Measurements from ENCODE around the gene CEP162.

GRCh38 chr6:84078335-84078734 lies 149.1 kb downstream of the CEP162 start:
- TF ChIP-seq, protein P1, sequence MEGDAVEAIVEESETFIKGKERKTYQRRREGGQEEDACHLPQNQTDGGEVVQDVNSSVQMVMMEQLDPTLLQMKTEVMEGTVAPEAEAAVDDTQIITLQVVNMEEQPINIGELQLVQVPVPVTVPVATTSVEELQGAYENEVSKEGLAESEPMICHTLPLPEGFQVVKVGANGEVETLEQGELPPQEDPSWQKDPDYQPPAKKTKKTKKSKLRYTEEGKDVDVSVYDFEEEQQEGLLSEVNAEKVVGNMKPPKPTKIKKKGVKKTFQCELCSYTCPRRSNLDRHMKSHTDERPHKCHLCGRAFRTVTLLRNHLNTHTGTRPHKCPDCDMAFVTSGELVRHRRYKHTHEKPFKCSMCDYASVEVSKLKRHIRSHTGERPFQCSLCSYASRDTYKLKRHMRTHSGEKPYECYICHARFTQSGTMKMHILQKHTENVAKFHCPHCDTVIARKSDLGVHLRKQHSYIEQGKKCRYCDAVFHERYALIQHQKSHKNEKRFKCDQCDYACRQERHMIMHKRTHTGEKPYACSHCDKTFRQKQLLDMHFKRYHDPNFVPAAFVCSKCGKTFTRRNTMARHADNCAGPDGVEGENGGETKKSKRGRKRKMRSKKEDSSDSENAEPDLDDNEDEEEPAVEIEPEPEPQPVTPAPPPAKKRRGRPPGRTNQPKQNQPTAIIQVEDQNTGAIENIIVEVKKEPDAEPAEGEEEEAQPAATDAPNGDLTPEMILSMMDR (IDR thresholded peaks at IDR 0.05) = no peak
- TF ChIP-seq POLR2A (IDR thresholded peaks at IDR 0.05) = no peak

All from right lobe of liver (tissue), 4 donors.